Liver (tissue), 3 donors: ENCODE data around the gene WNT3A.

Source experiments
- FOXA1 ChIP-seq: IDR thresholded peaks from 2 replicates; pipeline ENCODE4 v1.6.1; 2016; ENCODE audit warnings: antibody characterized with exemption
- HNF4G ChIP-seq: IDR thresholded peaks from 2 replicates; pipeline ENCODE4 v1.6.1; 2016; ENCODE audit warnings: antibody characterized with exemption
- RAD21 ChIP-seq, 2 donors: IDR thresholded peaks; 2 replicates each; pipeline ENCODE4 v1.6.1; 2016; ENCODE audit warnings: antibody characterized with exemption in 2 of 2, mild to moderate bottlenecking in 2 of 2
- SP1 ChIP-seq: IDR thresholded peaks from 2 replicates; pipeline ENCODE4 v1.6.1; 2018; ENCODE audit warnings: antibody characterized with exemption, mild to moderate bottlenecking
- YY1 ChIP-seq: IDR thresholded peaks from 2 replicates; pipeline ENCODE4 v1.6.1; 2016; ENCODE audit warnings: antibody characterized with exemption, mild to moderate bottlenecking
- TF ChIP-seq, protein P1 (sequence below): fragments of 150-350 bp; IDR thresholded peaks from 2 replicates; pipeline ENCODE4 v1.5.1; 2017; ENCODE audit warnings: improper control_type of control experiment, low read depth, low read length; ENCODE audit not compliant: missing input control
- TF ChIP-seq, protein P2 (sequence below): IDR thresholded peaks from 2 replicates; pipeline ENCODE4 v1.6.1; 2016; ENCODE audit warnings: antibody characterized with exemption
- TF ChIP-seq, protein P3 (sequence below): IDR thresholded peaks from 2 replicates; pipeline ENCODE4 v1.6.1; 2016; ENCODE audit warnings: antibody characterized with exemption
- donor health status: healthy.
- donor health status: healthy.

DNA sequence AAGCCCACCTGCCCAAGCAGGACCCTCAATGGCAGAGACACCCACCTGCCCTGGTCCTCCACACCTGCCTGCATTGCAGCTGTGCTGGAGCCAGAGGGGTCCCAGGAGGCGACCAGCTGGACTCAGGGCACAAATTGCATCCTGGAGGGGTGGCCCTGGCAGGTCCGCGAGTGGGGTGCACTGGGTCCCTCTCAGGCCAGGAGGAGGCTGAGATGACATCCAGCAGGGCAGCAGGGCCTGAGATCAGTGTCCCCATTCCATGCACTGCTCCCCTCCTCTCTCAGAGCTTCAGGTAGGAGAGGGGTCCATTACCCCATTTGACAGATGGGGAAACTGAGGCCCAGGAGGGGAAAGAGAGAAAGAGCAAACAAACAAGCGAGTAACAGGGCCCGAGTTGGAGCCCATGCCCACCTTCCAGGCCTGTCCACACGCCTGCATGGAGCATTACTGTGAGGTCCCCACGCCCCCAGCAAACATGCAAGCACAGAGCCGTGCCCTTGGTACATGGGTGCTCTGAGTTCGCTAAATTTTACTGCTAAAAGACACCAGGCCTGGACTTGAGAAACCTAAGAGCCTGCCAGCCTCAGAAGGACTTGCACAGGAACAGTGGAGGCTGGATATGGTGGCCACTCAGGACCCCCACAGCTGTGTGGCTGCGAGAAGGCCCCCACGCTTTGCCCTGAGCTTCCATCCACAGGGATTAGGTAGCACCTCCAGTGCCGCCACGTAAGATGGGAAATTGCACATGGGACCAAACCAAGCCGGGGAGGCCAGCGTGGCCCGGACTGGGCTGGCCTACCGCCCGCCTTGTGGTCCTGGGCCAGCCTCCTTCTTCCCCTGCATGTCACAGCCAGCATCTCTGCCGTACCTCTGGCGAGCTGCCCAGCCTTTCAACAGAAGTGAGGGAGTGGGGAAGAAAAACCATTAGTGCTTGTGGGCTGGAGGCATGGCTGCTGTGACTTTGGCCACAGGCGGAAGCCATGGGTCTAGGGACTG, 7.4 kb downstream of the WNT3A start:
- no peak for TF ChIP-seq YY1
- TF ChIP-seq, protein P1, sequence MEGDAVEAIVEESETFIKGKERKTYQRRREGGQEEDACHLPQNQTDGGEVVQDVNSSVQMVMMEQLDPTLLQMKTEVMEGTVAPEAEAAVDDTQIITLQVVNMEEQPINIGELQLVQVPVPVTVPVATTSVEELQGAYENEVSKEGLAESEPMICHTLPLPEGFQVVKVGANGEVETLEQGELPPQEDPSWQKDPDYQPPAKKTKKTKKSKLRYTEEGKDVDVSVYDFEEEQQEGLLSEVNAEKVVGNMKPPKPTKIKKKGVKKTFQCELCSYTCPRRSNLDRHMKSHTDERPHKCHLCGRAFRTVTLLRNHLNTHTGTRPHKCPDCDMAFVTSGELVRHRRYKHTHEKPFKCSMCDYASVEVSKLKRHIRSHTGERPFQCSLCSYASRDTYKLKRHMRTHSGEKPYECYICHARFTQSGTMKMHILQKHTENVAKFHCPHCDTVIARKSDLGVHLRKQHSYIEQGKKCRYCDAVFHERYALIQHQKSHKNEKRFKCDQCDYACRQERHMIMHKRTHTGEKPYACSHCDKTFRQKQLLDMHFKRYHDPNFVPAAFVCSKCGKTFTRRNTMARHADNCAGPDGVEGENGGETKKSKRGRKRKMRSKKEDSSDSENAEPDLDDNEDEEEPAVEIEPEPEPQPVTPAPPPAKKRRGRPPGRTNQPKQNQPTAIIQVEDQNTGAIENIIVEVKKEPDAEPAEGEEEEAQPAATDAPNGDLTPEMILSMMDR = no peak
- no peak for TF ChIP-seq RAD21 (IDR thresholded peaks at IDR 0.05)
- TF ChIP-seq SP1 = no peak
- TF ChIP-seq, protein P2, sequence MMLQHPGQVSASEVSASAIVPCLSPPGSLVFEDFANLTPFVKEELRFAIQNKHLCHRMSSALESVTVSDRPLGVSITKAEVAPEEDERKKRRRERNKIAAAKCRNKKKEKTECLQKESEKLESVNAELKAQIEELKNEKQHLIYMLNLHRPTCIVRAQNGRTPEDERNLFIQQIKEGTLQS = no peak
- no peak for TF ChIP-seq HNF4G
- no peak for TF ChIP-seq FOXA1
- TF ChIP-seq, protein P3, sequence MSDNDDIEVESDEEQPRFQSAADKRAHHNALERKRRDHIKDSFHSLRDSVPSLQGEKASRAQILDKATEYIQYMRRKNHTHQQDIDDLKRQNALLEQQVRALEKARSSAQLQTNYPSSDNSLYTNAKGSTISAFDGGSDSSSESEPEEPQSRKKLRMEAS = no peak
